AG04449 (cell line): ENCODE data around the gene EMX1.

Experiments
- CTCF ChIA-PET: fragments of 350-600 bp; formaldehyde crosslinking; extraction: SDS; loops from one replicate; lab custom pipeline; 2021; ENCODE audit warnings: antibody characterized with exemption; lab: Yijun Ruan, JAX
- POLR2A ChIA-PET: fragments of 400-600, 350-600 bp; formaldehyde crosslinking; extraction: SDS; loops from one replicate; lab custom pipeline; 2020; ENCODE audit warnings: antibody characterized with exemption, inconsistent platforms; lab: Yijun Ruan, JAX
- DNase-seq: peaks from one replicate; pipeline ENCODE4 v3.0.0-alpha.2; 2010; ENCODE audit warnings: low read depth, low spot score
- H3K4me3 ChIP-seq: 2 replicates; pipeline ENCODE4 v1.5.1; 2011; ENCODE audit warnings: low read depth, mild to moderate bottlenecking, control low read depth, low read length
- CTCF ChIP-seq: IDR thresholded peaks from one replicate; pipeline ENCODE4 v1.5.1; 2011; ENCODE audit warnings: mild to moderate bottlenecking, moderate library complexity, low read length, control low read depth, inconsistent platforms; ENCODE audit not compliant: insufficient read depth; ENCODE audit errors: missing control alignments

The EMX1 gene

GRCh38 chr2:72932045-72932740, 14.9 kb downstream of the EMX1 start:
- TF ChIP-seq CTCF = no peak
- DNase-seq = no peak
- ChIA-PET POLR2A (no interaction called here), CTCF (interaction anchor here (1.0 kb wide), 2 partner anchors 9 to 39 kb away, joined by 3 read pairs; no protein-coding TSS in a partner anchor)
- no peak overlapping the region for H3K4me3 ChIP-seq

- DNase-seq = no peak
- TF ChIP-seq CTCF = no peak
- no peak overlapping the region for H3K4me3 ChIP-seq
- CTCF ChIA-PET = interaction anchor here (1.0 to 3.0 kb wide), 4 partner anchors 8 to 245 kb away, joined by 3 to 15 read pairs (median 4); no protein-coding TSS in a partner anchor
- POLR2A ChIA-PET = no interaction called here
Observed at GRCh38 chr2:72932805-72933204, 15.5 kb downstream of the EMX1 start.

GRCh38 chr2:72933207-72933606, 15.9 kb downstream of the EMX1 start:
- no peak overlapping the region for H3K4me3 ChIP-seq
- no peak for TF ChIP-seq CTCF
- ChIA-PET CTCF (interaction anchor here (1.0 to 3.0 kb wide), 6 partner anchors 8 to 244 kb away, joined by 3 to 18 read pairs (median 4); no protein-coding TSS in a partner anchor), POLR2A (no interaction called here)
- DNase-seq = no peak

- ChIA-PET POLR2A (no interaction called here), CTCF (interaction anchor here (1.0 to 3.0 kb wide), 6 partner anchors 9 to 244 kb away, joined by 3 to 18 read pairs (median 4); no protein-coding TSS in a partner anchor)
- no peak for DNase-seq
- no peak for TF ChIP-seq CTCF
- H3K4me3 ChIP-seq = no peak overlapping the region
Observed at GRCh38 chr2:72933646-72934151, 16.4 kb downstream of the EMX1 start.

GRCh38 chr2:72934683-72935610, 17.6 kb downstream of the EMX1 start:
- POLR2A ChIA-PET = no interaction called here
- no peak for TF ChIP-seq CTCF
- H3K4me3 ChIP-seq = no peak overlapping the region
- CTCF ChIA-PET = interaction anchor here (1.2 to 3.0 kb wide), 6 partner anchors 37 to 278 kb away, joined by 3 to 18 read pairs (median 4); partner anchors contain the start of gene SPR
- no peak for DNase-seq
